CD14-positive monocyte (primary cell): ENCODE results near the gene CLDN9. TPM values are rescaled to one million over a fixed set of nuclear protein-coding genes. Genes with fewer than 3 reads are reported as not detected.
A peak's percentile ranks its signal among the peaks of the same experiment; 100 is the strongest.

Experiments used
- DNase-seq, 3 donors: peaks; one replicate each; pipeline ENCODE4 v3.0.0-alpha.2; 2011 to 2022
- H2AFZ ChIP-seq: 2 replicates; pipeline ENCODE4 v1.6.0; 2012; ENCODE audit warnings: mild to moderate bottlenecking, low read depth, low read length, inconsistent platforms; ENCODE audit not compliant: insufficient read depth, poor library complexity, severe bottlenecking
- H3K27ac ChIP-seq, 2 donors: 1 replicate in 1 of 2; 2 replicates in 1 of 2; pipeline ENCODE4 v1.5.1; 2012 to 2013; ENCODE audit warnings: low read length in 2 of 2, control low read depth in 1 of 2, inconsistent platforms in 1 of 2, low read depth in 1 of 2, mild to moderate bottlenecking in 1 of 2
- H3K27me3 ChIP-seq, 2 donors: one replicate each; pipeline versions ENCODE4 v1.6.0 to v1.6.1; 2011 to 2013; ENCODE audit warnings: low read length in 2 of 2; ENCODE audit not compliant: control insufficient read depth in 2 of 2, insufficient read depth in 2 of 2
- H3K36me3 ChIP-seq, 2 donors: replicated peaks in 1 of 2; 1 replicate in 1 of 2; 2 replicates in 1 of 2; pipeline versions ENCODE4 v1.5.1 to v1.6.1; 2012 to 2013; ENCODE audit warnings: low read length in 2 of 2, control low read depth in 1 of 2, inconsistent platforms in 1 of 2, mild to moderate bottlenecking in 1 of 2; ENCODE audit not compliant: insufficient read depth in 2 of 2, control insufficient read depth in 1 of 2
- H3K4me1 ChIP-seq, 2 donors: 1 replicate in 1 of 2; 2 replicates in 1 of 2; pipeline versions ENCODE4 v1.5.1 to v1.6.1; 2012 to 2013; ENCODE audit warnings: low read length in 2 of 2, control low read depth in 1 of 2, inconsistent platforms in 1 of 2, mild to moderate bottlenecking in 1 of 2, moderate library complexity in 1 of 2; ENCODE audit not compliant: insufficient read depth in 2 of 2, control insufficient read depth in 1 of 2
- H3K4me2 ChIP-seq: replicated peaks from 2 replicates; pipeline ENCODE3; 2012; ENCODE audit warnings: low read length, moderate library complexity, mild to moderate bottlenecking; ENCODE audit not compliant: poor library complexity, severe bottlenecking; ENCODE audit errors: extremely low read depth
- H3K4me3 ChIP-seq, 3 experiments: fragments of 200-600 bp in 1 of 3; sonication (generic) in 1 of 3; replicated peaks in 1 of 3; 1 replicate in 2 of 3; 2 replicates in 1 of 3; pipeline ENCODE4 v1.5.1; 2011 to 2013; ENCODE audit warnings: low read length in 3 of 3, mild to moderate bottlenecking in 3 of 3, control low read depth in 2 of 3, low read depth in 2 of 3, inconsistent platforms in 1 of 3, moderate library complexity in 1 of 3
- H3K79me2 ChIP-seq: 2 replicates; pipeline ENCODE4 v1.6.0; 2012; ENCODE audit warnings: mild to moderate bottlenecking, control low read depth, inconsistent platforms, low read length, moderate library complexity; ENCODE audit not compliant: insufficient read depth
- H3K9ac ChIP-seq: 2 replicates; pipeline ENCODE4 v1.6.0; 2017; ENCODE audit warnings: low read length, mild to moderate bottlenecking; ENCODE audit not compliant: insufficient read depth, poor library complexity, severe bottlenecking
- H3K9me3 ChIP-seq, 2 donors: replicated peaks in 1 of 2; 1 replicate in 1 of 2; 2 replicates in 1 of 2; pipeline versions ENCODE4 v1.5.1 to v1.6.1; 2012 to 2013; ENCODE audit warnings: low read length in 2 of 2, control low read depth in 1 of 2; ENCODE audit not compliant: control insufficient read depth in 1 of 2, insufficient read depth in 1 of 2
- H4K20me1 ChIP-seq: 2 replicates; pipeline ENCODE4 v1.6.0; 2012; ENCODE audit warnings: mild to moderate bottlenecking, low read length, control low read depth, moderate library complexity; ENCODE audit not compliant: insufficient read depth
- H3K27ac Mint-ChIP-seq, 7 donors: one replicate each; pipeline ENCODE4 v1.8.0; 2020; ENCODE audit warnings: mild to moderate bottlenecking in 7 of 7, mixed read lengths in 7 of 7, moderate library complexity in 6 of 7, inconsistent platforms in 2 of 7
- H3K27me3 Mint-ChIP-seq, 3 donors: one replicate each; pipeline ENCODE4 v1.8.0; 2021 to 2022; ENCODE audit warnings: low read depth in 3 of 3, mild to moderate bottlenecking in 3 of 3, mixed read lengths in 3 of 3, moderate library complexity in 3 of 3, inconsistent platforms in 1 of 3
- H3K36me3 Mint-ChIP-seq, 2 donors: one replicate each; pipeline ENCODE4 v1.8.0; 2020; ENCODE audit warnings: mixed read lengths in 2 of 2, inconsistent platforms in 1 of 2, mild to moderate bottlenecking in 1 of 2
- H3K4me1 Mint-ChIP-seq: one replicate; pipeline ENCODE4 v1.8.0; 2020; ENCODE audit warnings: mild to moderate bottlenecking, mixed read lengths
- H3K4me3 Mint-ChIP-seq, 2 donors: one replicate each; pipeline ENCODE4 v1.8.0; 2020; ENCODE audit warnings: mild to moderate bottlenecking in 2 of 2, mixed read lengths in 2 of 2, moderate library complexity in 1 of 2
- H3K9me3 Mint-ChIP-seq, 7 donors: one replicate each; pipeline ENCODE4 v1.8.0; 2020 to 2022; ENCODE audit warnings: mixed read lengths in 7 of 7, mild to moderate bottlenecking in 6 of 7, moderate library complexity in 6 of 7, inconsistent platforms in 2 of 7
- WGBS: methylation state at CpG from one replicate; pipeline ENCODE4 v1.1.5; 2013; ENCODE audit warnings: missing lambda C conversion rate; ENCODE audit not compliant: insufficient coverage; 5-methylcytosine and 5-hydroxymethylcytosine counted together
- intact Hi-C, 2 donors: fragments of 100-400 bp; cut with micrococcal nuclease; formaldehyde crosslinking; loops; one replicate each; pipeline versions ENCODE4 v1.15.0 to v1.15.1; 2023
- polyA plus RNA-seq, 3 donors: library from polyadenylated mRNA; depleted of rRNA in 1 of 3; unstranded in 2 of 3; stranded (reverse) in 1 of 3; fragments of 300-500 nt in 2 of 3; fragments of >200 nt in 1 of 3; fragmentation: Illumina TruSeq in 2 of 3; gene quantifications; 1 replicate in 2 of 3; 2 replicates in 1 of 3; pipeline ENCODE4 v1.2.3, GENCODE V29; 2012 to 2021
- TF ChIP-seq, protein P1 (sequence below): fragments of 200-600 bp; IDR thresholded peaks from one replicate; pipeline ENCODE4 v1.8.0; 2022; ENCODE audit warnings: antibody characterized with exemption, mild to moderate bottlenecking

The CLDN9 gene
- polyA plus RNA-seq, 3 donors, result 2.1 TPM; not detected in 2

DNA sequence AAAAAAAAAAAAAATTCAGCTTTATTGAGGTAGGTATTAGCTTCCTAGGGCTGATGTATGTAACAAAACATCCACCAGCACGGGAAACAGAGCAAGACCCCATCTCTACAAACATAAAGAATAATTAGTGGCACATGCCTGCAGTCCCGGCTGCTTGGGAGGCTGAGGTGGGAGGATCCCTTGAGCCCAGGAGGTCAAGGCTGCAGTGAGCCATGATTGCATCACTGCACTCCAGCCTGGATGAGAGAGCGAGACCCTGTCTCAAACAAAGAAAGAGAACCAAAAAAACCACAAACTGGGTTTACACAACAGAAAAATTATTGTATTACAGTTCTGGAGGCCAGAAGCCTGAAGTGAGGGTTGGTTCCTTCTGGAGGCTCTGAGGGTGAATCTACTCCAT lies 29.7 kb downstream of the CLDN9 start:
- WGBS, result no CpG with 5 or more reads among the region's 3 CpGs
- no peak overlapping the region for H3K27ac ChIP-seq
- intact Hi-C loops, result no loop called here
- peak in 1 of 3 donors; percentile 36 for DNase-seq
- H3K4me1 ChIP-seq, result peaks cover 21 to 39% of the 10 kb centered on the region in 2 donors
- H3K27me3 ChIP-seq, result peaks cover 22 to 57% of the 10 kb centered on the region in 2 donors
- no peaks in the 10 kb centered on the region for H3K36me3 ChIP-seq
- H3K27me3 Mint-ChIP-seq, result peaks cover 50 to 71% (median 70%) of the 10 kb centered on the region in 3 donors
- TF ChIP-seq, protein P1, sequence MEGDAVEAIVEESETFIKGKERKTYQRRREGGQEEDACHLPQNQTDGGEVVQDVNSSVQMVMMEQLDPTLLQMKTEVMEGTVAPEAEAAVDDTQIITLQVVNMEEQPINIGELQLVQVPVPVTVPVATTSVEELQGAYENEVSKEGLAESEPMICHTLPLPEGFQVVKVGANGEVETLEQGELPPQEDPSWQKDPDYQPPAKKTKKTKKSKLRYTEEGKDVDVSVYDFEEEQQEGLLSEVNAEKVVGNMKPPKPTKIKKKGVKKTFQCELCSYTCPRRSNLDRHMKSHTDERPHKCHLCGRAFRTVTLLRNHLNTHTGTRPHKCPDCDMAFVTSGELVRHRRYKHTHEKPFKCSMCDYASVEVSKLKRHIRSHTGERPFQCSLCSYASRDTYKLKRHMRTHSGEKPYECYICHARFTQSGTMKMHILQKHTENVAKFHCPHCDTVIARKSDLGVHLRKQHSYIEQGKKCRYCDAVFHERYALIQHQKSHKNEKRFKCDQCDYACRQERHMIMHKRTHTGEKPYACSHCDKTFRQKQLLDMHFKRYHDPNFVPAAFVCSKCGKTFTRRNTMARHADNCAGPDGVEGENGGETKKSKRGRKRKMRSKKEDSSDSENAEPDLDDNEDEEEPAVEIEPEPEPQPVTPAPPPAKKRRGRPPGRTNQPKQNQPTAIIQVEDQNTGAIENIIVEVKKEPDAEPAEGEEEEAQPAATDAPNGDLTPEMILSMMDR, result no peak
- H3K27ac Mint-ChIP-seq, result no peak overlapping the region
- H3K9me3 ChIP-seq, result peaks cover 0 to 11% of the 10 kb centered on the region in 2 donors
- H2AFZ ChIP-seq, result no peak overlapping the region
- peaks cover 0 to 12% (median 4%) of the 10 kb centered on the region in 7 donors for H3K9me3 Mint-ChIP-seq
- H4K20me1 ChIP-seq, result no peaks in the 10 kb centered on the region
- H3K79me2 ChIP-seq, result no peaks in the 10 kb centered on the region
- H3K36me3 Mint-ChIP-seq, result peaks cover 8 to 11% of the 10 kb centered on the region in 2 donors
- H3K4me3 Mint-ChIP-seq, result no peak overlapping the region
- peaks cover 23% of the 10 kb centered on the region for H3K4me1 Mint-ChIP-seq
- no peak overlapping the region for H3K9ac ChIP-seq
- H3K4me3 ChIP-seq, result no peak overlapping the region
- no peak overlapping the region for H3K4me2 ChIP-seq

DNA sequence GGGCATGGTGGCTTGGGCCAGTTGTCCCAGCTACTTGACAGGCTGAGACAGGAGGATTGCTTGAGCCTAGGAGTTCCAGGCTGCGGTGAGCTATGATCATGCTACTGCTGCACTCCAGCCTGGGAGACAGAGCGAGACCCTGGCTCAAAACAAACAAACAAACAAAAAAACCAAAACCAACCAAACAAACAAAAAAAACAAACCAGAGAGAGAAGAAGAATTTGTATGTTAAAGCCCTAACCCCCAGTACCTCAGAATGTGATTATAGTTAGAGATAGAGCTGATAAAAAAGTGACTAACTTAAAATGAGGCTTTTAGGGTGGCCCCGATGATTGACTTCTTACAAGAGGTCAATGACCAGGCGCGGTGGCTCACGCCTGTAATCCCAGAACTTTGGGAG lies 32.0 kb downstream of the CLDN9 start:
- peaks cover 45 to 62% of the 10 kb centered on the region in 2 donors for H3K4me1 ChIP-seq
- H3K4me2 ChIP-seq, result peak overlapping the region; percentile 100
- TF ChIP-seq, protein P1, result no peak
- peak overlapping the region; percentile 85 to 94 for H3K4me3 Mint-ChIP-seq
- peak overlapping the region in 1 of 3 experiments; percentile 86 for H3K4me3 ChIP-seq
- no peaks in the 10 kb centered on the region for H3K9me3 ChIP-seq
- H3K9ac ChIP-seq, result no peak overlapping the region
- peak overlapping the region in 1 of 7 donors; percentile 58 for H3K27ac Mint-ChIP-seq
- H3K36me3 Mint-ChIP-seq, result peaks cover 13% of the 10 kb centered on the region in 2 donors
- no peak for DNase-seq
- peaks cover 7 to 35% of the 10 kb centered on the region in 2 donors for H3K27me3 ChIP-seq
- WGBS, result 100% methylated on average over 1 of the region's 6 CpGs
- intact Hi-C loops, result no loop called here
- peaks cover 36 to 52% (median 52%) of the 10 kb centered on the region in 3 donors for H3K27me3 Mint-ChIP-seq
- H3K79me2 ChIP-seq, result no peaks in the 10 kb centered on the region
- H3K4me1 Mint-ChIP-seq, result peaks cover 43% of the 10 kb centered on the region
- H3K27ac ChIP-seq, result no peak overlapping the region
- H3K9me3 Mint-ChIP-seq, result peaks cover 0 to 9% (median 2%) of the 10 kb centered on the region in 7 donors
- H3K36me3 ChIP-seq, result no peaks in the 10 kb centered on the region
- no peak overlapping the region for H2AFZ ChIP-seq
- H4K20me1 ChIP-seq, result no peaks in the 10 kb centered on the region
